HT1080 (cell line): Measurements from ENCODE around the gene STK11. TPM values are rescaled to one million over a fixed set of nuclear protein-coding genes. Genes with fewer than 3 reads are reported as not detected.
A peak's percentile ranks its signal among the peaks of the same experiment; 100 is the strongest.

Experiments used
- DNase-seq: peaks from one replicate; pipeline ENCODE4 v3.0.0-alpha.2; 2015; ENCODE audit warnings: low read depth
- total RNA-seq: library from RNA; depleted of rRNA; stranded (reverse); fragments of >200 nt; shearing (Covaris generic); gene quantifications from 2 replicates; pipeline ENCODE4 v1.2.3, GENCODE V29; 2014

STK11 gene
- total RNA-seq, 1 experiment from 2014 or later: 77.2 TPM

DNA sequence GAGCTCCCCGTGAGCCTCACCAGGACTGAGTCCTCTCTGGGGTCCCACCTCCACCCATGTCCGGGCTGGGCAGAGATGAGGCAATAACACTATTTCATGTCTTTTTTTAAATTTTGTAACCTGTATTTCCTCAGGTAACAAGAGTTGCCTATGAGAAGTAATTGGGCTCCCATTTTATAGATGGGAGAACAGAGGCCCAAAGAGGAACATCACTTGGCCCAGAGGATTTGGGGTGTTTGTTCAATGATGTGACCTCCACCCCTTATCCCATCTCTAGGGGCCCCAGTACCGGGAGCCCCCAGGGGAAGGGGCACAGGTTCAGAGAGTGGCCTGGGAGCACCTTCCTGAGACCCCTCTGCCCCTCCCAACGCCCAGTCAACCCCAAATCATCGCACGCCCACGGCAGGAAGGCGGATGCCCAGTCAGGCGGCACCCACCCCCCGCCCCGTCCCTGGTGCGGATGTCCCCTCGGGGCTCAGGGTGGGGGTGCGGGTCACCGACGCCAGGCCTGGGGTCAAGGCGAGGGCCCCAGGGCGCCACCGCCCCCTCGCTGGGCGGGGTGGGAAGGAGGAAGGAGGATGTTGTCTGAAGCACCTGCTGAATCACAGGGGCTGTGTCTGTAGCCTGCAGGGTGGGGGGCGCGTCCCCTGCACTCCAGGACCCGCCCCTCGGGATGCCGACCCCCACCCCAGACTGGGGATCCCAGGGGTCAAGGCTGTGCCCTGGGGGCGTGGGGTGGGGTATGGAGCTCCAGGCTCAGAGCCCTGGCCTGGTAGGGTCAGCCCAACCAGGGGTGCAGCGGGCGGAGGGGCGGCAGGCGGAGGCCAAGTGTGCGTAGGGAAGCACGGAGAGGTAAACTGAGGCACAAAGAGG, 54.5 kb downstream of the STK11 start:
- no peak for DNase-seq

DNA sequence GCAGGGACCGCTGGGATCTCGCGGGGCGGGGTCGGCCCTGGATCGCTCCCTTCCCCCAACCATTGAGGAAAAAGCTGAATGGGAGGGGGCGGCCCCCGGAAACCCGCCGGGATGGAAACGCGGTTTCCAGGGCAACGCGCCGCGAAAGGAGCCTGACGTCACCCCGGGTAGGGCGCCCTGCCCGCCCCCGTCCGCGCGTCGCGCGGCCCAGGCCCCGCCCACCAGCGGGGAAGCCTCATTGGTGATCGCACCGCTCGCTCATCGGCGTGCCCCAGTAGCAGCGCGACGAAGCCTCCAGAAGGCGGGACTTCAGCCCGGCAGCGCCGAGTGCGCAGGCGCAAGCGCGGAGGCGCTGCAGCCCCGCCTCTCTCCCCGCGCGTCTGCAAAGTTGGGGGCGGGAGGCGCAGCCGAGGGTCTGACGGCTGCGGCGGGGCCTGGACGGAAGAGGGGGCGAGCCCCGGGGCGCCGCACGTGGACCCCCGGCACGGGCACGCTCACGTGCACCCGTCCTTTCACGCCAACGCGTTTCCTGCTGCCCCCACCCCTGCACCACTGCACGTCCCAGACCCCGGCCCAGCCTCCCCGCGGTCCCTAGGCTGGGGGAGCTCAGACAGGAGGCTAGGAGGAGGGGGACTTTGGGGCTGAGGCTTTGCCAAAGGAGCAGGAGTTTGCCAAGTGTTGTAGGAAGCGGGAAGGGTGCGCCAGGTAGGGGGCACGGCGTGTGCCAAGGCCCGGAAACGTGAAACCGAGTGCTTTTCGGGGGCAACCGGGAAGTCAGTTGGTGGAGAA, 55.4 kb downstream of the STK11 start:
- DNase-seq: peak; percentile 94

DNA sequence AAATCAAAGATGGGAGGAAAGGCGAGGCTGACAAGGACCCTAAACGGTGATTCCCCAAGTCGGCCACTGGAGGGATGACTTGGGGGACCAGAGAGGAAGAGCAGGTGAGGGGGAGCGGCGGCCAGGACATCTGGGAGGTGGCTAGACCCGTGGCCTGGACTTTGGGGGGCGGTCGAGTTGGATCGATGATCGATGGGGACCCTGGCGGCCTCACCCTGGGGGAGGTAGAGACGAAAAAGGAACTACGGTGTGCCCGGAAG, 55.9 kb downstream of the STK11 start:
- peak; percentile 38 for DNase-seq

DNA sequence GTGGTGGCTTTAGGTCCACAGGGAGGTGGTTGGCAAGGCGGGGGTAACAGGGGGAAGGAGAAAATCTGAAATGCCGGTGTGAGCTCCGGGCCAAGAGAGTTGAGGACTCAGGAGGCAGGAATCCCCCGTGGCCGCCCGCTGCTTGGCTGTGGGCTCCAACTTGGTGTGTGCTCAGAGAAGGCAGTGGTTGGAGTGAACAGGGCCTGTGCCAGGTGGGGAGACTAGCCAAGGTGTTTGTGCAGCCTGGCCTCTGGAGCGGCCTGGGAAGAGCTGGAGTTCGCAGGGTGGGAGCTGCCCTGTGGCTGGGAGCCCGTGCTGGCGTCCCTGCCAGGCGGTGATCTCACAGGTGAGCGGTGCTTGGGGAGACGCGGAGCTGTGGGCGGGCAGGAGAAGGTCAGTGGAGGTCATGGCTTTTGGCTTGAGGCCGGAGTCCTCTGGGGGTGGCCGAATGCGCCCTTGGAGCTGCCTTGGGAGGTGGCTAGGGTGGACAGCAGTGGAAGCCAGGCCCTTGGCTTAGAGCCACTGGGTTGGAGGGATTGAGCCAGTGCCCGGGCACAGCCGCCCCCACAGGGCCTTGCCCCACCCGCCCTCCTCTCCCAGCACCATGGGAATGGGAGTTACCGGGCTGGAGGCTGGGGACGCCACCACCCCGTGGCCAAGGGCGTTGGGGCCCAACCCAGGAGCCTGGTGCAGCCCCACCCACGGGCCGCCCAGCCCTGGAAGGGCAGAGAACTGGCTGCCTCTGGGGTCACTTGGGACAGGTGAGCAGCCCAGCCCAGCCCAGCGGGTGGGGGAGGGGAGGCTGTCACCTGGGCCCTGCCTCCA, 56.4 kb downstream of the STK11 start:
- DNase-seq: no peak

DNA sequence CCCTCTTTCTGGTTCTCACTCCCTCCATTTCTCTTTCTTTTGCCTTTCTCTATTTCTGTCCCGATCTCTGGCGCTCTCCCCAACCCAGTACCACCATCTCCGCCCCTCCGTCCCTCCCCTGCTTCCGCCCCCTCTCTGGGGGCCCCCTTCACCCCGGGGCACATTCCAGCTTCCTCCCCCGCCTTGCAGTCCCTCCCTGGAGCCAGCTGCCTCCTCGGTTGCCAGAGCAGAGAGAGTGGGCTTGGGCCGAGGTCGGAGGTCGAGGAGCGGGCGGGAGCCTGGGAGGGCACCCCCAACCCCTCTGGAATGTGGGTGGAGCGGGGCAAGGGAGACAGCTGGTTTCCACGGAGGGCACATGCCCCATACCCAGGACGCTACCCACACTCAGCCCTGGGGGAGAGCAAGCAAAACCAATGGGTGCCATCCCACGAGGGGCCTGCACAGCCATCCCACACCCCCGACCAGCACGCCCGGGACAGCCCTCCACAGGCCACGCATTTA, 57.1 kb downstream of the STK11 start:
- DNase-seq: no peak

DNA sequence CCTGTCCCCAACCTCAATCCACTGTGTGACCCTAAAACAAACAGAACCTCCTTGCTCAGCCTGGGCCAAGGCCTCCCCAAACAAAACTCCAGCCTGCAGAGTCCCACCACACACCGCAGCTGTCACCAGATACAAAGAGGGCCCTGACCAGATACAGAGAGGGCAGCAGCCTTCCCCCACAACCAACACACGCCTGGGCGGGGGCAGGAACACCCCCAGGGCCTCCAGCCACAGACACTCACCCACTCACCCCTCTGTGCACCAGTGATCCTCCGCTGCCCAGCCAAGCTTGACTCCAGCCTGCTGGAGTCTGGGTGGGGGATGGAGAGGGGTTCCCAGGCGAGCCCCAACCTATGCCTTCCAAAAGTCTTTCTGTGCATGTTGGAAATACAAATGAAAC, 57.6 kb downstream of the STK11 start:
- DNase-seq: no peak

- DNase-seq: peak; percentile 92
Observed at GRCh38 chr19:1264801-1265614, 59.4 kb downstream of the STK11 start.

- DNase-seq: peak; percentile 81
Observed at GRCh38 chr19:1265615-1266128, 60.1 kb downstream of the STK11 start.

DNA sequence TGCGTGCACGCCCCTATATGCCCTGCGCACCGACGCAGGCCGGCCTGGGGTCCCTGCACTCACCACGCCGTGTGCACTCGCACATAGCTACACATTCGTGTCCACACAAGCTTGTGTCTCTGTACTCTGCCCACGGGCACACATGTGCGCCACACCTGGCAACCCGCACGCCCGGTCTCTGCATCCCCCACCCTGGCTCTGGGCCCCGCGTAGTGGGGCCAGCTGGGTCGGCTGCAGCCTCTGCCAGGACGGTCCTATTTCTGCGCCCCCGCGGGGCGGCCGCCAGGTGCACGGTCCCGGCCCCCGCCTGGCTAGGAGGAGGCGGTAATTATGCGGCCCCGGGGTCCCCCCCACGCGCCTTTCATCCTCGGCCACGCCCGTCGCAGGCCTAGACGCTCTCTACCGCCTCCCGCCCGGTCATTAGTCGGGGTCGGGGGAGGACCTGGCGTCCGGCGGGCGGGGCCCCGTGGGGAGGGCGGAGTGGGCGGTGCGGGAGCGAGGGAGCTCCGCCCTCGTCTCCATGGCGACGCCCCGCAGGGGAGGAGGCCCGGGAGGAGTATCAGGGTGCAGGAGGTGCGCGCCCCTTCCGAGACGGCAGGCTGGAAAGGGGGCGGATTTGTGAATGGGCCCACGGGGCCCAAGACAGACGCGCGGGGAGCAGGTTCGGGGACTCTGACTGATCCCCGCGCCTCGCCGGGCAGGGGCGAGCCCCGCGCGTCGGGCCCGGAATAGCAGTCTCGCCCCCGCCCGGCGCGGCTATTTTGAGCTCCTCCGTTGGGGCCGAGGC, 60.7 kb downstream of the STK11 start:
- peak; percentile 85 for DNase-seq

DNA sequence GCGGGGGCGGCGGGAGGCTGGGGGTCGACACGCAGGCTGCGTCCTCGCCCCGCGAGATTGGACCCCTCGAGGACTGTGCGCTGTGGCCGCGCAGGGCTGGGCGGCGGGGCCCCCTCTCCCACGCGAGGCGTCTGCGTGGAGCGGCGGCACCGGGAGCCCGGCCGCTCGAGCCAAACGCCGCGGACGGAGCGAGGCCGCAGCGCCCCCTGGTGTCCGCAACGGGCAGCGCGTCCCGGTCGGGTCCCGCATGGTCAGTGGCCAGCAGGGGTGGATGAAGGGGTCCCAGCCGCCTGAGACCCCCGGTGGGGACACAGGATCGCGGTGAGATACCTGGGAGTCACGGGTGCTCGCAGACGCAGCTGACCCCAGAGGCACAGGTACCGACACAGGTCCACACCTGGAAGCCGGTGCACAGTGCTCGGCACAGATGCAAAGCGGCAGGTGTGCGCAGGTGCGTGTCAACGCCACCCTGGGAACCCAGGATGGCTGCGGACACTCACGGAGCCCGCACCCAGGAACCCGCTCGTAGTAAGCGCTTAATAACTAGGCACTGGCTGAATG, 61.4 kb downstream of the STK11 start:
- DNase-seq: peak; percentile 48

GRCh38 chr19:1267477-1268225, 62.1 kb downstream of the STK11 start:
- DNase-seq: no peak

- DNase-seq: no peak
Observed at GRCh38 chr19:1268226-1269064, 62.9 kb downstream of the STK11 start.

- DNase-seq: peak; percentile 98
Observed at GRCh38 chr19:1269065-1269477, 63.5 kb downstream of the STK11 start, which contains the start of gene CIRBP. Gene CIRBP (plus strand): TSS chr19:1269332. CDS start chr19:1270934, 1,602 bp downstream.

- peak; percentile 83 for DNase-seq
Observed at GRCh38 chr19:1269478-1270212, 64.1 kb downstream of the STK11 start.

DNA sequence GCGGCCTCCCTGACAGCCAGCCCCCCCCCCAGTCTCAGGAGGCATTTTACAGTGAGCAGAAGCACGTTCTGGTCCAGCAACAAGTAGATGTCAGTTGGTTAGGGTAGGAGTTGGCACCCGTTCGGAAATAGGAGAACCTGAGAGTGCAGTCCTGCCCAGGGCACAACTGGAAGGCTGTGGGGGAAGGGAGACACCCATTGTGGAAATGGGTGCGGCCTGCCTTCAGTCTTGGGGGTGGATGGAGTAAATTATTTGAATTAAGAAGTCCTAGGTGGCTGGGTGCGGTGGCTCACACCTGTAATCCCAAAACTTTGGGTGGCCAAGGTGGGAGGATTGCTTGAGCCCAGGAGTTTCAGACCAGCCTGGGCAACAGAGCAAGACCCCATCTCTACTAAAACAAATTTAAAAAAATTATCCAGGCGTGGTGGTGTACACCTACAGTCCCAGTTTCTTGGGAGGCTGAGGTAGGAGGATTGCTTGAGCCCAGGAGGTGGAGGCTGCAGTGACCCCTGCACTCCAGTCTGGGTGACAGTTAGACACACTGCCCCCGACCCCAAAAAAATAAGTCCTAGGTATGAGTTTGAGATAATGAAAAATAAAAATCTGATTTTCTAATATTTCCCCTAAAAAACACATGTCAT, 64.8 kb downstream of the STK11 start:
- no peak for DNase-seq

DNA sequence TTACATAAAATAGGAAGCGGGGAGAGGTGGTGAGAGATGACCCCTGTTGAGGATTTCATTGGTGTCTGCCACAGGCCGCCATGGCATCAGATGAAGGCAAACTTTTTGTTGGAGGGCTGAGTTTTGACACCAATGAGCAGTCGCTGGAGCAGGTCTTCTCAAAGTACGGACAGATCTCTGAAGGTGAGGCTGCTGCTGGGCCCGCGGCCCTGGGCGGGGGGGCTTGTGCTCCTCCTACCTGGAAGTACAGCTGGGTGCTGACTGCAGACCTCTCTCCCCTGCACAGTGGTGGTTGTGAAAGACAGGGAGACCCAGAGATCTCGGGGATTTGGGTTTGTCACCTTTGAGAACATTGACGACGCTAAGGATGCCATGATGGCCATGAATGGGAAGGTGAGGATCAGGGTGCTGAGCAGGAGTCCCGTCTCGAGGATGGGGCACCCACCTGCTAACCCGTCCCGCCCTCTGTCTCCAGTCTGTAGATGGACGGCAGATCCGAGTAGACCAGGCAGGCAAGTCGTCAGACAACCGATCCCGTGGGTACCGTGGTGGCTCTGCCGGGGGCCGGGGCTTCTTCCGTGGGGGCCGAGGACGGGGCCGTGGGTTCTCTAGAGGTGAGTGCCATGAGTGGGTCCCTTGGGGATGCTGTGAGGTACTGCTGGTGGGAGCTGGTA, 65.4 kb downstream of the STK11 start:
- DNase-seq: no peak
